Lung (tissue), 12 donors: ENCODE data around the gene SLC6A12. TPM values are rescaled to one million over a fixed set of nuclear protein-coding genes. Genes with fewer than 3 reads are reported as not detected.
"Not testable (repeated sequence)": the region's sequence is repeated elsewhere in the genome, so short reads cannot be mapped to it uniquely, and the experiment has no call there.

Experiments
- ATAC-seq: fragments of 200-7000 bp; cut with Tn5 transposase; one replicate; pipeline ENCODE4 v1.9.1; 2020; ENCODE audit warnings: moderate number of reproducible peaks; ENCODE audit not compliant: insufficient read depth, low FRiP score
- DNase-seq, 3 donors: peaks; one replicate each; pipeline ENCODE4 v3.0.0-alpha.2; 2013 to 2017
- H3K27ac ChIP-seq, 2 donors: one replicate each; pipeline ENCODE4 v1.5.1; 2013; ENCODE audit warnings: mild to moderate bottlenecking in 2 of 2, moderate library complexity in 2 of 2, control low read depth in 1 of 2, inconsistent platforms in 1 of 2, low read depth in 1 of 2, low read length in 1 of 2
- H3K27me3 ChIP-seq, 3 donors: one replicate each; pipeline ENCODE4 v1.5.1; 2013; ENCODE audit warnings: low read length in 2 of 3; ENCODE audit not compliant: control insufficient read depth in 3 of 3, insufficient read depth in 3 of 3
- H3K36me3 ChIP-seq, 4 donors: one replicate each; pipeline ENCODE4 v1.5.1; 2013; ENCODE audit warnings: low read length in 4 of 4, mild to moderate bottlenecking in 1 of 4, moderate library complexity in 1 of 4; ENCODE audit not compliant: control insufficient read depth in 4 of 4, insufficient read depth in 4 of 4
- H3K4me1 ChIP-seq, 5 donors: one replicate each; pipeline ENCODE4 v1.5.1; 2013; ENCODE audit warnings: low read length in 5 of 5, mild to moderate bottlenecking in 2 of 5, moderate library complexity in 1 of 5; ENCODE audit not compliant: control insufficient read depth in 5 of 5, insufficient read depth in 5 of 5
- H3K4me3 ChIP-seq: one replicate; pipeline ENCODE4 v1.5.1; 2013; ENCODE audit warnings: mild to moderate bottlenecking, control low read depth, moderate library complexity
- H3K9ac ChIP-seq, 2 donors: one replicate each; pipeline ENCODE4 v1.5.1; 2013; ENCODE audit warnings: low read length in 2 of 2, control low read depth in 1 of 2; ENCODE audit not compliant: insufficient read depth in 1 of 2
- H3K9me3 ChIP-seq, 4 donors: one replicate each; pipeline ENCODE4 v1.5.1; 2013; ENCODE audit warnings: low read length in 3 of 4, mild to moderate bottlenecking in 1 of 4, moderate library complexity in 1 of 4; ENCODE audit not compliant: control insufficient read depth in 4 of 4, insufficient read depth in 3 of 4
- WGBS, 2 donors: extraction: QIAGEN DNeasy Blood & Tissue Kit; methylation state at CpG; one replicate each; pipeline ENCODE4 v1.1.7; 2013; 5-methylcytosine and 5-hydroxymethylcytosine counted together
- polyA plus RNA-seq, 2 donors: library from polyadenylated mRNA; stranded (reverse); fragments of 200-250 nt; gene quantifications; one replicate each; pipeline ENCODE4 v1.2.1, GENCODE V29; 2013
- total RNA-seq, 2 donors: library from RNA; depleted of rRNA in 1 of 2; stranded (reverse); fragments of >200 nt in 1 of 2; gene quantifications; one replicate each; pipeline ENCODE4 v1.2.1, GENCODE V29; 2014 to 2021
- TF ChIP-seq, protein P1 (sequence below): IDR thresholded peaks from 2 replicates; pipeline ENCODE4 v1.5.1; 2012; ENCODE audit warnings: mild to moderate bottlenecking; ENCODE audit errors: control extremely low read depth, extremely low read depth
- donor health status: control.
- donor health status: control.
- donor health status: Bipolar disorder and iron deficiency.
- donor health status: healthy.
- donor health status: DM: yes; HTN: yes; CAD: no.

SLC6A12 gene
- total and polyA plus RNA-seq, 4 donors = 1.7 to 4.5 (median 3.1) TPM

DNA sequence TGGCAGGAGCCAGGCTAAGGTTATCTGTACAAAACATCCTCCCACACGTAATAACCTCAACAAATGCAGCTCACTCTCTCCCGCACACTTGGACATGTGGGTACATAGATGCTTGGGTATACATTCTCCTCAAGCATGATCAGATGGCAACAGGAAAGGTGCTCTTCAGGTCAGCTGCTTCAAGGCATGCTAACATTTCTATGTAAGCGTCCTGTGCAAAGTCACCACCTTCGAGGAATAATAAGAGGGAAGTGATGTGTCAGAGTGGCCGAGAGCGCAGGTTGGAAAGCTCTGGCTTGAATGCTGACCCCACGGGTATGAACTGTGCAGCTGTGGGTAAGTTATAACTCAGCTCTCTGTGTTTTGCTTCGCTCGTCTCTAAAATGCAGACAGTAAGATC is 24.2 kb upstream of the SLC6A12 start:
- TF ChIP-seq, protein P1, sequence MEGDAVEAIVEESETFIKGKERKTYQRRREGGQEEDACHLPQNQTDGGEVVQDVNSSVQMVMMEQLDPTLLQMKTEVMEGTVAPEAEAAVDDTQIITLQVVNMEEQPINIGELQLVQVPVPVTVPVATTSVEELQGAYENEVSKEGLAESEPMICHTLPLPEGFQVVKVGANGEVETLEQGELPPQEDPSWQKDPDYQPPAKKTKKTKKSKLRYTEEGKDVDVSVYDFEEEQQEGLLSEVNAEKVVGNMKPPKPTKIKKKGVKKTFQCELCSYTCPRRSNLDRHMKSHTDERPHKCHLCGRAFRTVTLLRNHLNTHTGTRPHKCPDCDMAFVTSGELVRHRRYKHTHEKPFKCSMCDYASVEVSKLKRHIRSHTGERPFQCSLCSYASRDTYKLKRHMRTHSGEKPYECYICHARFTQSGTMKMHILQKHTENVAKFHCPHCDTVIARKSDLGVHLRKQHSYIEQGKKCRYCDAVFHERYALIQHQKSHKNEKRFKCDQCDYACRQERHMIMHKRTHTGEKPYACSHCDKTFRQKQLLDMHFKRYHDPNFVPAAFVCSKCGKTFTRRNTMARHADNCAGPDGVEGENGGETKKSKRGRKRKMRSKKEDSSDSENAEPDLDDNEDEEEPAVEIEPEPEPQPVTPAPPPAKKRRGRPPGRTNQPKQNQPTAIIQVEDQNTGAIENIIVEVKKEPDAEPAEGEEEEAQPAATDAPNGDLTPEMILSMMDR = no peak
- no peaks in the 10 kb centered on the region for H3K27me3 ChIP-seq
- 88 to 91% methylated on average over 9 of the region's 9 CpGs for WGBS, 2 donors

DNA sequence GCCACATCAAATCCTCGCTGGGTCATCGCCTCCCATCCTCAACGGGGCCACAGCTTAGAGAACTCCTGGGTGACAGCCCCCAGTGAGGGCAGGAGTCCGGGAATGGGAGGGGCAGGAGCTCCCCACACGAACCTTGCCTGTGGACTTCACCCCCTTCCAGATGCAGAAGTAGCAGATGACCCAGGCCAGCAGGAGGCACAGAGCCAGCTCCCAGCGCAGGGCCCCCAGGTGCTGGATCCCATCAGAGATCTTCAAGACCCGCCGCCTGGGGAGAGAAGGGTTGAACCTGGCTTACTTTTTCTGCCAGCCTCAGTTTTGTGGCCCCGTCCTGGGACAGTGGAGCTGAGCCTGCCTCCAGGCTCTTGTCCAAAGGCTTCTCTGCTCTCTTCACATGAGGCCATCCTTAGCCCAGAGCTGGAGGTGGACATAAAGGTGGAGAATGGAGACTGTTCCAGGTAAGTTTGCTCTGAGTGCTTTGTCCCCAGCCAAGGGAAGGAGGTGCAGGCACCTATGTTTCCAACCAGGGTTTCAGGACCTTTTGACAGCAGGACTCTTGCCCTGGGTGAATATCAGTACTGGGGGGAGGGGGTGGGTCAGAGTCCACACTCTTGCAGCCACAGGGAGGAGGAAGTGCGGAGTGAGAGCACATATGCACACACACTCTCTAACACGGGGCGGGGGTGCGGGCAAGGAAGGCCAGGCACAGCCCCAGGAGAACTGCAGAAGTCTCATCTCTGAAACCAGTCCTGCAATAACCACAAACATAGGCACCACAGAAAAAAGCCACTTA is 23.3 kb upstream of the SLC6A12 start:
- Histone ChIP-seq H3K9me3 (peaks cover 0 to 11% (median 4%) of the 10 kb centered on the region in 4 donors), H3K9ac (no peak overlapping the region), H3K4me3 (no peak overlapping the region), H3K27ac (no peak overlapping the region), H3K27me3 (no peaks in the 10 kb centered on the region), H3K4me1 (peaks cover 0 to 10% (median 0%) of the 10 kb centered on the region in 5 donors), H3K36me3 (no peaks in the 10 kb centered on the region)
- ATAC-seq = no peak
- DNase-seq = no peak
- TF ChIP-seq, protein P1 = no peak
- 89 to 92% methylated on average over 13 of the region's 13 CpGs for WGBS, 2 donors

More for the DNA sequence above, 24.2 kb upstream of the SLC6A12 start:
- Histone ChIP-seq H3K4me1 (peaks cover 0 to 6% (median 0%) of the 10 kb centered on the region in 5 donors), H3K9me3 (peaks cover 0 to 11% (median 4%) of the 10 kb centered on the region in 4 donors), H3K36me3 (no peaks in the 10 kb centered on the region), H3K27ac (no peak overlapping the region), H3K4me3 (no peak overlapping the region), H3K9ac (no peak overlapping the region)
- ATAC-seq = no peak
- no peak for DNase-seq

DNA sequence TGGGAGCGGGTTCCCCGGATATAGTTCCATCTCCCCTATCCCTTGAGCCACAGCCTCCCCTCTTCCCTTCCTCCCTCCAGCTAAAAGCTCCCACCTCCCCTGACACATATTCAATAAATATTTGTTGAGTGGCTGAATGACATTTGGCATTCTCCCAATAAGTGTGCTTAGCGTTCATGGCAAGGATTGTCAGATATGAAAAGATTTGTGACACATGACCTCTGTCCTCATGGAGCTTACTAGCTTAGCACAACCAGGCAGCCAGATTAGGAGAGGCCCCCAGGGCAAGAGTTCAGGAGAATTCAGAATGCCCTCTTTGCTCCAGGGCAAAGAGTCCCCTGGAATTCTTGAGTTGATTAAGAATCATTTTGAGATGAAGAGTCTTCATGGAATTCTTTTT is 22.5 kb upstream of the SLC6A12 start:
- no peak overlapping the region for H3K9ac ChIP-seq
- DNase-seq (no peak), ATAC-seq (no peak)
- H3K36me3 ChIP-seq = no peaks in the 10 kb centered on the region
- peaks cover 0 to 11% (median 4%) of the 10 kb centered on the region in 4 donors for H3K9me3 ChIP-seq
- no peak overlapping the region for H3K27ac ChIP-seq
- WGBS, 2 donors = 80 to 91% methylated on average over 3 of the region's 3 CpGs
- no peaks in the 10 kb centered on the region for H3K27me3 ChIP-seq
- TF ChIP-seq, protein P1 = no peak
- no peak overlapping the region for H3K4me3 ChIP-seq
- peaks cover 0 to 10% (median 0%) of the 10 kb centered on the region in 5 donors for H3K4me1 ChIP-seq

DNA sequence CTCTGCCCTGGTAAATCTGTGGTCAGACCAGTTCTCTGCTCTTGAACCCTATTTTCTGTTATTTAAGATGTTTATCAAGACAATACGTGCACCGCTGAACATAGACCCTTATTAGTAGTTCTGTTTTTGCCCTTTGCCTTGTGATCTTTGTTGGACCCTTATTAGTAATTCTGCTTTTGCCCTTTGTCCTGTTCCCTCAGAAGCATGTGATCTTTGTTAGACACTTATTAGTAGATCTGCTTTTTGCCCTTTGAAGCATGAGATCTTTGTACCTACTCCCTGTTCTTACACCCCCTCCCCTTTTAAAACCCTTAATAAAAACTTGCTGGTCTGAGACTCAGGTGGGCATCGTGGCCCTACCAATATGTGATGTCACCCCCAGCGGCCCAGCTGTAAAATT is 22.0 kb upstream of the SLC6A12 start:
- H3K9me3 ChIP-seq = peaks cover 0 to 11% (median 4%) of the 10 kb centered on the region in 4 donors
- WGBS, 2 donors = 84 to 90% methylated on average over 4 of the region's 4 CpGs
- not testable (repeated sequence) for ATAC-seq, H3K9ac ChIP-seq, H3K4me3 ChIP-seq, H3K27ac ChIP-seq, H3K36me3 ChIP-seq, DNase-seq, H3K27me3 ChIP-seq
- peaks cover 0 to 10% (median 0%) of the 10 kb centered on the region in 5 donors for H3K4me1 ChIP-seq
